Osteocyte (in vitro differentiated cells): ENCODE results near the gene MLXIPL. TPM values are rescaled to one million over a fixed set of nuclear protein-coding genes. Genes with fewer than 3 reads are reported as not detected.

Source experiments
- DNase-seq: peaks from one replicate; pipeline ENCODE4 v3.0.0; 2021; ENCODE audit warnings: mixed read lengths; ENCODE audit not compliant: unreplicated experiment; ENCODE audit errors: extremely low spot score
- H3K27ac Mint-ChIP-seq: one replicate; pipeline ENCODE4 v1.8.0; 2021; ENCODE audit warnings: mild to moderate bottlenecking, mixed read lengths; ENCODE audit not compliant: unreplicated experiment
- H3K27me3 Mint-ChIP-seq: one replicate; pipeline ENCODE4 v1.8.0; 2021; ENCODE audit warnings: mixed read lengths; ENCODE audit not compliant: unreplicated experiment
- H3K36me3 Mint-ChIP-seq: one replicate; pipeline ENCODE4 v1.8.0; 2021; ENCODE audit warnings: mixed read lengths; ENCODE audit not compliant: unreplicated experiment
- H3K4me1 Mint-ChIP-seq: one replicate; pipeline ENCODE4 v1.8.0; 2021; ENCODE audit warnings: mixed read lengths; ENCODE audit not compliant: unreplicated experiment
- H3K4me3 Mint-ChIP-seq: one replicate; pipeline ENCODE4 v1.8.0; 2021; ENCODE audit warnings: mild to moderate bottlenecking, moderate library complexity, mixed read lengths; ENCODE audit not compliant: unreplicated experiment
- H3K9me3 Mint-ChIP-seq: one replicate; pipeline ENCODE4 v1.8.0; 2021; ENCODE audit warnings: mixed read lengths; ENCODE audit not compliant: unreplicated experiment
- CTCF ChIP-seq: fragments of 200-600 bp; sonication (generic); IDR thresholded peaks from 2 replicates; pipeline ENCODE4 v1.5.0; 2021; ENCODE audit warnings: antibody characterized with exemption, mild to moderate bottlenecking, moderate library complexity
- total RNA-seq: library from RNA; stranded (reverse); gene quantifications from 2 replicates; pipeline ENCODE4 v1.2.1, GENCODE V29; 2021

Gene MLXIPL
- total RNA-seq, 1 donor from 2014 or later: 0.43 TPM

DNA sequence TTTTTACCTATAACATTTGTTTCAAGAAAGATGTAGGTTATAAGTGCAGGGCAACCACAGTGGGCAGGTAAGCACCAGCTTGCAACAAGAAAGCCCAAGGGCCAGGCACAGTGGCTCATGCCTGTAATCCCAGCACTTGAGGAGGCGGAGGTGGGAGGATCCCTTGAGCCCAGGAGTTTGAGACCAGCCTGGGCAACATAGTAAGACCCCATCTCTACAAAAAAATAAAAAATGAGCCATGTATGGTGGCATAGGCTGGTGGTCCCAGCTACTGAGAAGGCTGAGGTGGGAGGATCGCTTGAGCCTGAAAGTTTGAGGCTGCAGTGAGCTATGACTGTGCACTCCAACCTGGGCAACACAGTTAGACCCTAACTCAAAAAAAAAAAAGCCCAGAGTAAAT is 79.6 kb downstream of the MLXIPL start:
- no peaks in the 10 kb centered on the region for H3K27me3 Mint-ChIP-seq
- no peak overlapping the region for H3K4me3 Mint-ChIP-seq
- no peak overlapping the region for H3K27ac Mint-ChIP-seq
- H3K36me3 Mint-ChIP-seq: peaks cover 39% of the 10 kb centered on the region
- DNase-seq: no peak
- H3K9me3 Mint-ChIP-seq: no peaks in the 10 kb centered on the region
- no peaks in the 10 kb centered on the region for H3K4me1 Mint-ChIP-seq
- TF ChIP-seq CTCF: no peak

Other genes starting within 250 kb of the MLXIPL start
- 1.8 and 1.9 TPM in 2 replicates for gene FZD9, start 190.7 kb downstream of the MLXIPL start, total RNA-seq
- 80.7 and 86.6 TPM in 2 replicates for gene BAZ1B, start 102.2 kb downstream of the MLXIPL start, total RNA-seq
- gene BCL7B, start 66.8 kb downstream of the MLXIPL start, total RNA-seq: 37.4 and 41.8 TPM in 2 replicates
- 47.7 and 48.0 TPM in 2 replicates for gene TBL2, start 45.9 kb downstream of the MLXIPL start, total RNA-seq
- 5.0 and 6.2 TPM in 2 replicates for gene VPS37D, start 43.3 kb upstream of the MLXIPL start, total RNA-seq
- 13.8 and 14.5 TPM in 2 replicates for gene DNAJC30, start 58.9 kb upstream of the MLXIPL start, total RNA-seq
- gene BUD23, start 59.1 kb upstream of the MLXIPL start, total RNA-seq: 47.2 and 56.7 TPM in 2 replicates
- gene STX1A, start 95.1 kb upstream of the MLXIPL start, total RNA-seq: 21.7 and 24.0 TPM in 2 replicates
- gene ABHD11, start 114.3 kb upstream of the MLXIPL start, total RNA-seq: 14.0 and 17.4 TPM in 2 replicates
- gene CLDN3, start 145.7 kb upstream of the MLXIPL start, total RNA-seq: not detected in 2 replicates
- 0.50 and 0.62 TPM in 2 replicates for gene CLDN4, start 206.5 kb upstream of the MLXIPL start, total RNA-seq
- 2.2 and 2.7 TPM in 2 replicates for gene METTL27, start 218.0 kb upstream of the MLXIPL start, total RNA-seq
- not detected in 2 replicates for gene TMEM270, start 236.6 kb upstream of the MLXIPL start, total RNA-seq